ENCODE data around the gene OVOL1. TPM values are rescaled to one million over a fixed set of nuclear protein-coding genes. Genes with fewer than 3 reads are reported as not detected.
A peak's percentile ranks its signal among the peaks of the same experiment; 100 is the strongest.

Gene OVOL1
- total RNA-seq, 1 donor from 2014 or later = not detected

DNA sequence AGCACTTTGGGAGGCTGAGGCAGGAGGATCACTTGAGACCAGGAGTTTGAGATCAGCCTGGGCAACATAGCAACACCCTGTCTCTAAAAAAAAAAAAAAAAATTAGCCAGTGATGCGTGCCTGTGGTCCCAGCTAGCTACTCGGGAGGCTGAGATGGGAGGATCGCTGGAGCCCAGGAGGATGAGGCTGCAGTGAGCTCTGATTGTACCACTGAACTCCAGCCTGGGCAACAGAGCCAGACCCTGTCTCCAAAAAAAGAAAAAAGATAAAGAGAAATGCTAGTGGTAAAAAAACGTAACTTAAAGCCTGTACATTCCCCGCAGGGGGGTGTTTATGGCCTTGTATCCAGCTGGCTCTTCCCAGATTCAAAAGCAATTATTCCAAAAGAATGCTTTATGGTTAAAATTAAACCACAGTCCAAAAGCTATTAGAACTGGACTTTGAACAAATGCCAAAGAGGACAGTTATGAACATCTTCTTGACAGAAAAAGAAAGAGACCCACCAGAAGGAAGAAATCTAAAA is 30.5 kb downstream of the OVOL1 start:
- Mint-ChIP-seq H3K36me3 (ENCODE audit: low read depth) (no peaks in the 10 kb centered on the region), H3K9me3 (no peaks in the 10 kb centered on the region), H3K27me3 (ENCODE audit: low read depth) (peaks cover 4% of the 10 kb centered on the region), H3K4me1 (peaks cover 18% of the 10 kb centered on the region), H3K4me3 (peak overlapping the region; percentile 82), H3K27ac (ENCODE audit: unreplicated experiment) (no peak overlapping the region)
- TF ChIP-seq, protein P1, sequence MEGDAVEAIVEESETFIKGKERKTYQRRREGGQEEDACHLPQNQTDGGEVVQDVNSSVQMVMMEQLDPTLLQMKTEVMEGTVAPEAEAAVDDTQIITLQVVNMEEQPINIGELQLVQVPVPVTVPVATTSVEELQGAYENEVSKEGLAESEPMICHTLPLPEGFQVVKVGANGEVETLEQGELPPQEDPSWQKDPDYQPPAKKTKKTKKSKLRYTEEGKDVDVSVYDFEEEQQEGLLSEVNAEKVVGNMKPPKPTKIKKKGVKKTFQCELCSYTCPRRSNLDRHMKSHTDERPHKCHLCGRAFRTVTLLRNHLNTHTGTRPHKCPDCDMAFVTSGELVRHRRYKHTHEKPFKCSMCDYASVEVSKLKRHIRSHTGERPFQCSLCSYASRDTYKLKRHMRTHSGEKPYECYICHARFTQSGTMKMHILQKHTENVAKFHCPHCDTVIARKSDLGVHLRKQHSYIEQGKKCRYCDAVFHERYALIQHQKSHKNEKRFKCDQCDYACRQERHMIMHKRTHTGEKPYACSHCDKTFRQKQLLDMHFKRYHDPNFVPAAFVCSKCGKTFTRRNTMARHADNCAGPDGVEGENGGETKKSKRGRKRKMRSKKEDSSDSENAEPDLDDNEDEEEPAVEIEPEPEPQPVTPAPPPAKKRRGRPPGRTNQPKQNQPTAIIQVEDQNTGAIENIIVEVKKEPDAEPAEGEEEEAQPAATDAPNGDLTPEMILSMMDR (conservative IDR thresholded peaks at IDR 0.05) = no peak
- DNase-seq (ENCODE audit: low read depth, low spot score) = no peak

GRCh38 chr11:65817835-65818680 is 31.2 kb downstream of the OVOL1 start:
- TF ChIP-seq, protein P1 (conservative IDR thresholded peaks at IDR 0.05) = peak; percentile 100
- Mint-ChIP-seq H3K9me3 (no peaks in the 10 kb centered on the region), H3K27me3 (ENCODE audit: low read depth) (peaks cover 2% of the 10 kb centered on the region), H3K36me3 (ENCODE audit: low read depth) (no peaks in the 10 kb centered on the region), H3K27ac (ENCODE audit: unreplicated experiment) (no peak overlapping the region), H3K4me3 (peak overlapping the region; percentile 82), H3K4me1 (peaks cover 18% of the 10 kb centered on the region)
- peak; percentile 100 for DNase-seq (ENCODE audit: low read depth, low spot score)

DNA sequence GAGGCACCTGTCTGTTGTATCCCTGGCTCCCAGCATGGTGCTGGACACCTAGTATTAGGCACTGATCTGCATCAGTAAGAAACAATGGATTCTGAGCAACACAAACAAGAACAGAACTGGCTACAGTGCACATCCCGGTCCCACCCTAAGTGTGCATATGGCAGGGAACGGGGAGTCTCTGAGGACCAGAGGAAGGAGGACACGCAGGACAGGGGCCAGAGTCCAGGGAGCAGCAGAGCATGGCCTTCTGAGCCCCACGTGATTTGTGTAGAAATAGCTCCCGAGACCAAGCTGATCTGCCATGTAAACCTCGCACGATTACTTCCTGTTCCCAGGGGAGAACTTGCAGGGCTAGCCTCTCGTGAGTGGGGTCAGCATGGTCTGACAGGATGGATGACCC is 34.2 kb downstream of the OVOL1 start:
- DNase-seq (ENCODE audit: low read depth, low spot score) = no peak
- Mint-ChIP-seq H3K27ac (ENCODE audit: unreplicated experiment) (no peak overlapping the region), H3K9me3 (no peaks in the 10 kb centered on the region), H3K27me3 (ENCODE audit: low read depth) (no peaks in the 10 kb centered on the region), H3K36me3 (ENCODE audit: low read depth) (no peaks in the 10 kb centered on the region), H3K4me1 (peaks cover 15% of the 10 kb centered on the region), H3K4me3 (no peak overlapping the region)
- TF ChIP-seq, protein P1 (conservative IDR thresholded peaks at IDR 0.05) = no peak

DNA sequence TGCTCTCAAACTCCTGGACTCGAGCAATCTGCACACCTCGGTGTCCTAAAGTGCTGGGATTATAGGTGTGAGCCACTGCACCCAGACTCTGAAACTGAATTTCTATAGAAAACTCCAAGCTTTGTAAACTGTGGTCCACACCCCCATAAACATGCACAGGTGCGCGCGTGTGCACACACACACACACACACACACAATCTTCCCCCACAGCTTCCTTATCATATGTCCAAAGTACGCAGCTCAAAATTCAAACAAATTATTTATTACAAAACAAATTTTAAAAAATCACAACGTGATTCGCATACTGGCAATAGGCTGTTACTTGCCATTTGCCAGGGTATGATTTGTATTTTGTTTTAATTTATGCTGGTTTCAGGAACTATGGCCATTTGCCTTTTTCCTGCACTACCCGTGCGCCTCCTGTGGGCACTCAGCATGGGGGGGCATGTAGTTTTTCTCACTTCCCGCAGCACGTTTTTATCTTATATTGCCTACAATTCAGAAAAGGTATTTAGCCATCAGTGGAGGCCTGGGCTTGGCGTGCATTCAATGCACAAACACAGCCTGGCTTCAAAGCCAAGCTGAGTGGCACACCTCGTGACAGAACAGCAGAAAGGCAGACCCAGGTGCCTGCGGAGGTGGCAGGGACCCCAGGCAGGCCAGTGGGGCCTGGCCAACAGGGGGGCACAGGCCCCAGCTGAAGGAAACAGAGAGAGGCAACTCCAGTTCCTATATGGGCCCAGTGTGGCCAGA is 36.1 kb downstream of the OVOL1 start:
- Mint-ChIP-seq H3K36me3 (ENCODE audit: low read depth) (no peaks in the 10 kb centered on the region), H3K9me3 (no peaks in the 10 kb centered on the region), H3K4me3 (no peak overlapping the region), H3K4me1 (peaks cover 4% of the 10 kb centered on the region), H3K27me3 (ENCODE audit: low read depth) (peaks cover 3% of the 10 kb centered on the region), H3K27ac (ENCODE audit: unreplicated experiment) (no peak overlapping the region)
- DNase-seq (ENCODE audit: low read depth, low spot score) = no peak
- TF ChIP-seq, protein P1 (conservative IDR thresholded peaks at IDR 0.05) = no peak

DNA sequence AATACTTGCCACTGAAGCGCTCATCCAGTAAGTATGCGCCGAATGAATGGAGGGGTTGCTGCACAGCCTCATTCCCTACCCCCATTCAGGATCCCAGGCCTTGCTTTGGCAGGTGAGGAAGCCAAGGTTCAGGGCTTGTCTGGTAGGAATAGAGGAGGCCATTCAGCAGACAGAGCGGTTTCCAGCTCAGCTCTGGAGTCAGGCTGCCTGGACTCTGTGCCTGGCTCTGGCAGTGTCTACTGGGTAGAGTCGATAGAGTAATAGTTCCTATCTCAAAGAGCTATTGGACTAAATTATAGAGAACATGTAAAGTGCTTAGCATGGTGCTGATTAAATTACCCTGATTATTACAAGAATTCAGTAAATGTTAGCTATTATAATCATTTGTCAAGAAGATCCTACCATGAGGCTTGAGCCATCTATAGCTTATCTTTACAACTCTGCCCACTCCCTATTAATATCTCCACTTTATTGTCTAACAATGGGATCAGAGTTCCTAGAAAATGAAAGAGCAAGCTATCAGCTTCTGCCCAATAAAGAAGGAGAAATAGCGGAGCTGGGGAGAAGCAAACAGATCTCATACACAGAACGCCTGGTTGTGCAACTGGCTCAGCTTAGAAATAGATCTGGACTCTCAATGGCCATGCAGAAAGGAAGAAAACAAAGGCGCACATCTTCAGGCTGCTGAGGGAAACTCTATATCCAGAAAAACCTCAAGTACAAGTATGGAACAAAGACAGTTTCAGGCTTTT is 40.3 kb downstream of the OVOL1 start:
- no peaks in the 10 kb centered on the region for H3K9me3 Mint-ChIP-seq
- H3K27ac Mint-ChIP-seq (ENCODE audit: unreplicated experiment) = no peak overlapping the region
- DNase-seq (ENCODE audit: low read depth, low spot score) = no peak
- H3K4me3 Mint-ChIP-seq = no peak overlapping the region
- TF ChIP-seq, protein P1 (conservative IDR thresholded peaks at IDR 0.05) = no peak
- peaks cover 8% of the 10 kb centered on the region for H3K4me1 Mint-ChIP-seq
- no peaks in the 10 kb centered on the region for H3K36me3 Mint-ChIP-seq (ENCODE audit: low read depth)
- H3K27me3 Mint-ChIP-seq (ENCODE audit: low read depth) = peaks cover 31% of the 10 kb centered on the region
